Putamen (tissue), 1 donor: ENCODE data around the gene RUNX1.
"Not testable (repeated sequence)": the region's sequence is repeated elsewhere in the genome, so short reads cannot be mapped to it uniquely, and the experiment has no call there.

Source experiments
- DNase-seq: peaks from one replicate; pipeline ENCODE4 v3.0.0-alpha.2; 2016; ENCODE audit warnings: low spot score

The RUNX1 gene

GRCh38 chr21:35016517-35017188 lies 32.4 kb downstream of the RUNX1 start:
- no peak for DNase-seq

- no peak for DNase-seq
These were observed 33.0 kb downstream of the RUNX1 start for GRCh38 chr21:35016071-35016470.

- DNase-seq = no peak
These were observed 33.6 kb downstream of the RUNX1 start for GRCh38 chr21:35015435-35016024.

DNA sequence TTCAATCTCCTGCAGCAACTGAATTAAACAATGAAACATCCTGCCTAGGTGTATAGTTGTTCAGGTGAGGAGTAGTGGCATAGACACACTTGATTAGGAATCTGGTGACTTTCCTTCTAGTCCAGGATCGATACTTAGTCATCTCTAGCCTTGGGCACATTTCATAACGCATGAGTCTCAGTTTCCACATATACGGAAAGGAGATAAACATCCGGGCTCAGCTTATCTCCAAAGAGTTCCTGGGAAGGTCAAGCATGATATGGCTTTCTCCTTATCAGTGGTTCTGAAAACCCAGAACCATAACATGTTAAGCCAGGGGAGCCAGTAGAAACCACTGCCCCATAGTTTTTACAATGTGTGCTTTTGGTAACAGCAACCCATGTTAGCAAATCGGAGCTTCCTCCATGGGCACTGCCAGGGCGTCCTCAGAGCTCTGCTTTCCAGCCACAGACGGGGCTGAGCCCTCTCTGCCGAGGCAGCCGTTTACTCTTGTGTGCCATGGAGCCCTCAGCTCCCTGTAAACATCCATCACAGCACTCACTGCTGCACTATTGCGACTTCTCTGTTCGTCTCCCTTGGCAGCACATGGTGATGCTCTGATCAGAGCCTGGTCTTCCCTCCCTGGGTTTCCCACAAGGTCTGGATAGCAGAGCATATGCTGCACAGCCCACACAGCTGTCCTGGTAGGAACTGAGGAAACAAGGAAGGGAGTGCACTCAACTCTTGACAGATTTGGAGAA lies 34.6 kb downstream of the RUNX1 start:
- no peak for DNase-seq

- no peak for DNase-seq
These were observed 37.4 kb downstream of the RUNX1 start for GRCh38 chr21:35011681-35012080.

GRCh38 chr21:35010447-35010846 lies 38.7 kb downstream of the RUNX1 start:
- no peak for DNase-seq

DNA sequence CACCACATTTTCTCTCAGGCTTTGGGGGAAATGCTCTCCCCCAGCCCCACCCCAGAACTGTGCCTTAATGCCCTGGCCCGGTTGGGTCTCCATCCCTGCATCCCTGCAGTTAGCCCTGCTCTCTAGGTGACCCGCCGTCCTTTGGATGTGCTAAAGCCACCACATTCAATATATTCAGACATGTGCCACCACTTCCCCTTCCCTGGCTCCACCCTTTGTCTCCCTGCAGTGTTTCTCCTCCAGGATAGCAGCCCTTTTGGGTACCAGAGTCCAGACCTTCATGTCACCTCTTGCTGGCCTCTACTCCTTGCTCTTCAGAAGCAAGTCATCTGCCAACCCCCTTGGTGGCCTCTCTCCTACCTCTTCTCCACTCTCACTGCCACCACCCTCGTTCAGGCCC lies 41.8 kb downstream of the RUNX1 start:
- no peak for DNase-seq

DNA sequence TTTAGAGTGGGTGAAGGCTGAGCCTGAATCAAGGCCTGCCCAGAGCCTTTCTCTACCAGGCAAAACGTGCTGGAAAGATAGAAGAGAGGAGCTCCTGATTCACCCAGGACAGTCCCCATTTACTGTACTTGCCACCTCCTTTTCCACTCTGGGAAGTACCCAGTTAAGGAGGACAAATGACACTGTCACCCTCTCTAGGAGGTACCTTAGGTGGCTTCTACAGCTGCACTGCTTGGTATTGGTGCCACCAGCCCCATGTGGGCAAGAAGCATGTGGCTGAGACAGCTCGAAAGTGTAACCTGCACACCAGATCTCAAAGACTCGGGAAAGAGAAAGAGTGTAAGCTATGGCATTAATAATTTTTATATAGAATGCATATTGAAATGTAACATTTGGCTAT lies 42.3 kb downstream of the RUNX1 start:
- no peak for DNase-seq

- no peak for DNase-seq
These were observed 42.9 kb downstream of the RUNX1 start for GRCh38 chr21:35006248-35006647.

- no peak for DNase-seq
These were observed 43.4 kb downstream of the RUNX1 start for GRCh38 chr21:35005560-35006224.

DNA sequence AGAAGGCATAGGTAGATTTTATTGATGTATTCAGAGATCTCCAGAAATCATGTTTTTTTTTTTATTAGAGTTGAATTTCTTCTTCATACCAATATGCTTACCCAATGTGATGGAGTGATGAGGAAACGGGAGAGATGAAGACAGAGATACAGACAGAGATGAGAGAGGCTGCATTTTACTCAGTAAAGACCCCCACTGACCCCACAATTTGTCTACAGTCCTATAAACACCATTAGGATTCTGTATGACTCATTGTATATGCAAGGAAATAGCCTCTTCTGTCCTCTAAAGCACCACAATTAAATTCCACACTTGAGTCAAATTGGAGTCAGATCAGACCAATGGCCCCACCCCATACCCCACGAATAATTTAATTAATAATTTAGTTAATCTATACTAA lies 44.0 kb downstream of the RUNX1 start:
- no peak for DNase-seq

- DNase-seq = no peak
These were observed 44.8 kb downstream of the RUNX1 start for GRCh38 chr21:35004314-35004713.

DNA sequence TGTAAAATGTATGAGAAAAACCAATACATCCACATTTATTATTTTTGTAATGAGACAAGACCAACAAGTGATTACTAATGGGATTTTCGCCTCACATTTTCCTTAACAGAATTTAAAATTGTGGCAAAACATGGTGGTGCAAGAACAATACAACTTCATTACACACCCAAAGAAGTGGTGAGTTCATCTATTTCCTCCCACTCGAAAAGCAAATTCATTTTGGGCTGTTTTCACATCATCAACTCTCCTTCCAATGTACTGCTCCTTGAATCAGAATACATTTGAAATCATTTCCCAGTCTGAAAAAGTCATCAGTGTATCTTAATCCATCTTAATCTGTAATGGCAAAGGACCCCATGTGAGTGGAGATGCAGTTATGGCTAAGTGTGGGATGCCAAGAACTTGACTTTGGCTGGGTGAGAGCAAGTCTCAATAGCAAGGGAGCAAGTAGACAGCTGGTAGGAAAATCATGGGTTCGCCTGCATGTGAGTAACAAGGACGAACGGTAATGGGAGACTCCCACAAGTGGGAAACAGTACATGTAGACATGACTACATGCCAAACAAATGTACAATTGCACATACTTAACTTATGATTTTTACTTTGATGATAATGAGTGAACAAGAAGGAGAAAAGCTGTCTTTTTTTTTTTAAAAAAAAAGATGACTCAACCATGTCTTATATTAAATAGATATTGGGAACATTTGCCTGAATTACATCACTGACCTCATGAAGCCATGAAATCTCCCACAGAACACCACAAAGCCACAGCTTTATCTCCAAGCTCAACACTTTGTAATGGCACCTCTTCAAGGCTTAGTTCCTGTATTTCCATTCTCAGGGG lies 46.0 kb downstream of the RUNX1 start:
- no peak for DNase-seq

DNA sequence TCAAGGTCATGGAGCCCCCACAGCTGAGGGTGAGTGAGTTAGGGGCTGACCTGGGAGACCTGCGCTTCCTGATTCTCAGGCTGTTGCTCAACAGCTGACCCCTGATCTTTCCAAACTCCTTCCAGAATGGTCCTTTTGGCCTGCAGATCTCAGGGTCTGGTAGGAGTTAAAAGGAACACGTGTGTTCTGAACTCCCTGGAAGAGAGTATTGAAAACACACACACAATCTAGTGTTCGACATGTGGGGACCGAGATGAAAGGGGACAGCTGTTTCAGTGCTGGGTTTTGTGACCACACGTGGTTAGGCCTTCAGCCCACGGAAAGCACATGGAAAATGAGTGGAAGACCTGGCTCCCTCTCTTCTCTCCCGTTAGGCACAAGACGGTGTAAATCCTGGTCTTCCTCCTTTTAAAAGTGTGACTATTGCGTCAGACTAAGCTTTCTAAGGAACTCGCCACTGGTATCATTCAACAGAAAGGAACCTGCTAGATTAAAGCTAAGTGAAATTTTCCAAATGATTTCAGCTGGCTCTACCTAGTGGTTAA lies 49.6 kb downstream of the RUNX1 start:
- no peak for DNase-seq

GRCh38 chr21:34998176-34998575 lies 50.9 kb downstream of the RUNX1 start:
- no peak for DNase-seq

GRCh38 chr21:34997294-34997693 lies 51.8 kb downstream of the RUNX1 start:
- no peak for DNase-seq

DNA sequence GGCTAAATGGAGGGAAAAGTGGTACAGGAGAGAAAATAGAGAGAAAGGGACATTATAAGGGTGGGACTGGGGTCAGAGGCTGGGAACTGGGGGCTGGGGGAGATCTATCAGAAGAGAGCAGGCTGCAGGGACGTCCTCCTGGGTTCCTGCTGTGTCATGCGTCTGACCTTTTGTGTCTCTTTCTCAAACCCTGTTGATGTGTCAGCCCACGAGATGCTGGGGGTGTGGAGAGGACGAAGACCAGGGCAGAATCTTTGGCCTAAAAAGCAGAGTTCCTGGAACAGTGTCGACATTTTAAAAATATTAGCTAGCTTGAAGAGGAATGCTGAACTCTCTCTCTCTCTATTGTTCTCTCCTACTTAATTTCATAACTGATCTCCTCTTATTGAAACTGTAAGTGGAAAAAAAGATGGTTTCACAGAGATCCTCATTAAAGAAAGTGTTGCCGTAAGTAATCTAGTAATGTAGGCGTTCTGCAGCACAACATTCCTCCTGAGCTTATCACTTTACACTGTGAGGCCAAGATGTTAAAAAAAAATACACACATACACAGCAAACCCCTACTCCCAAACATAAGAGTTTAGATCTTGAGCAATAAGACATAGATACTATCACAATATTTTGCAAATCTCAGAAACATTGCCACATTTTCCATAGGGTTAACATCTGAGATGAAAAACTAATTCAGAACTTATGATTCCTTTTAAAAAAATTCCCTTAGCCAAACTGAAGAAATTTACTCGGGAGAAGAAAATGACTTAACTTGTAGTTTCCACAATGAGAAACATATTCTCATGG lies 52.6 kb downstream of the RUNX1 start:
- no peak for DNase-seq

DNA sequence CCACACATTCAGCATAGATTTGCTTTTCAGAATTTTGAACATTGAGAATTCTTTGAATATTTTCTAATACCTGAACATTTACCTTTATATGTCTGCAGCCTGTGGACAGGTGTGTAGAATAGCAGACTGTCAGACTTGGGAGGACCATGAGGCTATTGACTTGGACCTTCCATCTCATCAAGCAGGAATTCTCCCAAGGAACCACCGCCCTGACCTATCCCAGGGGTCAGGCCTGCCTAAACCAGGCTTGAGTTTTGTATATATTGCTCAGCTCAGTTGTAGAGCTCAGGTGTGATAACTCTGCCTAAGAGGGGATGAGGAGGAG lies 53.2 kb downstream of the RUNX1 start:
- DNase-seq = no peak

GRCh38 chr21:34994766-34995631 lies 54.1 kb downstream of the RUNX1 start:
- no peak for DNase-seq

DNA sequence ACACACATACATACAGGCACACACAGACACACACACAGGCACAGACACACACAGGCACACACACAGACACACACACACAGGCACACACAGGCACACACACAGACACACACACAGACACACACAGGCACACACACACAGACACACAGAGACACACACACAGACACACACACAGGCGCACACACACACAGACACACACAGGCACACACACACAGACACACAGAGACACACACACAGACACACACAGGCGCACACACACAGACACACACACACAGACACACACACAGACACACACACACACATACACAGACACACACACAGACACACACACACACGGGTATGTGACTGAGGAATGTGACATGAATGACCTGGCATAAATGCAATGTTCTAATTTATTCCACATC lies 55.6 kb downstream of the RUNX1 start:
- DNase-seq = not testable (repeated sequence)
